Fibroblast of lung (primary cell): ENCODE data around the gene CACNG8. TPM values are rescaled to one million over a fixed set of nuclear protein-coding genes. Genes with fewer than 3 reads are reported as not detected.

Experiments
- DNase-seq, 2 donors: peaks; one replicate each; pipeline versions ENCODE4 v3.0.0 to v3.0.0-alpha.2; 2010; ENCODE audit warnings: low read depth in 2 of 2
- H2AFZ ChIP-seq: 2 replicates; pipeline ENCODE4 v1.5.1; 2012; ENCODE audit warnings: low read length, control low read depth, inconsistent platforms
- H3K27ac ChIP-seq: 2 replicates; pipeline ENCODE4 v1.5.1; 2011; ENCODE audit warnings: low read length, control low read depth; ENCODE audit not compliant: insufficient read depth
- H3K27me3 ChIP-seq: 2 replicates; pipeline ENCODE4 v1.5.1; 2011; ENCODE audit warnings: mild to moderate bottlenecking, low read length; ENCODE audit not compliant: control insufficient read depth, insufficient read depth
- H3K36me3 ChIP-seq: 2 replicates; pipeline ENCODE4 v1.5.1; 2011; ENCODE audit warnings: low read length; ENCODE audit not compliant: control insufficient read depth, insufficient read depth
- H3K4me1 ChIP-seq: 2 replicates; pipeline ENCODE4 v1.5.1; 2011; ENCODE audit warnings: low read length; ENCODE audit not compliant: control insufficient read depth, insufficient read depth; ENCODE audit errors: extremely low read depth
- H3K4me2 ChIP-seq: 2 replicates; pipeline ENCODE4 v1.5.1; 2011; ENCODE audit warnings: low read length, control low read depth; ENCODE audit not compliant: insufficient read depth; ENCODE audit errors: extremely low read depth
- H3K4me3 ChIP-seq, 4 experiments: fragments of 200-600 bp in 1 of 4; sonication (generic) in 1 of 4; replicated peaks in 1 of 4; 2 replicates each; pipeline ENCODE4 v1.5.1; 2011 to 2016; ENCODE audit warnings: low read length in 4 of 4, low read depth in 3 of 4, mild to moderate bottlenecking in 3 of 4, control low read depth in 2 of 4, inconsistent platforms in 1 of 4, mixed read lengths in 1 of 4; ENCODE audit not compliant: insufficient read depth in 1 of 4; ENCODE audit errors: control extremely low read depth in 1 of 4
- H3K79me2 ChIP-seq: 2 replicates; pipeline ENCODE4 v1.5.1; 2012; ENCODE audit warnings: mild to moderate bottlenecking, low read length, inconsistent platforms; ENCODE audit not compliant: control insufficient read depth, insufficient read depth
- H3K9ac ChIP-seq: 2 replicates; pipeline ENCODE4 v1.5.1; 2011; ENCODE audit warnings: mild to moderate bottlenecking, low read length, control low read depth; ENCODE audit not compliant: insufficient read depth
- H3K9me3 ChIP-seq: 2 replicates; pipeline ENCODE4 v1.5.1; 2012; ENCODE audit warnings: low read depth, low read length; ENCODE audit not compliant: control insufficient read depth, insufficient read depth
- H4K20me1 ChIP-seq: 2 replicates; pipeline ENCODE4 v1.5.1; 2011; ENCODE audit warnings: low read length; ENCODE audit not compliant: control insufficient read depth, insufficient read depth; ENCODE audit errors: extremely low read depth
- CTCF ChIP-seq, 2 donors: IDR thresholded peaks in 1 of 2; conservative IDR thresholded peaks in 1 of 2; 1 replicate in 1 of 2; 2 replicates in 1 of 2; pipeline ENCODE4 v1.5.1; 2011 to 2012; ENCODE audit warnings: low read length in 2 of 2, control low read depth in 1 of 2, inconsistent platforms in 1 of 2, low read depth in 1 of 2, mild to moderate bottlenecking in 1 of 2
- EZH2 ChIP-seq: IDR thresholded peaks from 2 replicates; pipeline ENCODE4 v1.5.1; 2012; ENCODE audit warnings: low read length, control low read depth, mild to moderate bottlenecking; ENCODE audit errors: missing control alignments
- polyA plus RNA-seq, 2 donors: library from polyadenylated mRNA; depleted of rRNA in 1 of 2; stranded (reverse) in 1 of 2; unstranded in 1 of 2; fragments of >200 nt; gene quantifications; 2 replicates each; pipeline ENCODE4 v1.2.1, GENCODE V29; 2011 to 2012; ENCODE audit warnings: missing spikeins in 1 of 2
- total RNA-seq: library from RNA; depleted of rRNA; stranded (reverse); fragments of >200 nt; gene quantifications from 2 replicates; pipeline ENCODE4 v1.2.1, GENCODE V29; 2014

The CACNG8 gene
- total and polyA plus RNA-seq, 2 donors (not counting 1 experiment from before 2014, with no cell fraction given), result under 0.01 to 0.01 TPM

- no peaks in the 10 kb centered on the region for H3K4me1 ChIP-seq
- DNase-seq, result no peak
- no peaks in the 10 kb centered on the region for H3K9me3 ChIP-seq
- no peak overlapping the region for H3K4me2 ChIP-seq
- H3K27ac ChIP-seq, result no peak overlapping the region
- TF ChIP-seq CTCF (conservative IDR thresholded peaks at IDR 0.05 in 1 of 2, IDR thresholded peaks at IDR 0.05 in 1 of 2; ENCODE audit: low read depth in 1 of 2, low read length in 2 of 2) (no peak), EZH2 (no peak)
- no peaks in the 10 kb centered on the region for H3K36me3 ChIP-seq
- no peak overlapping the region for H2AFZ ChIP-seq
- no peak overlapping the region for H3K9ac ChIP-seq
- peaks cover 24% of the 10 kb centered on the region for H3K27me3 ChIP-seq
- no peaks in the 10 kb centered on the region for H3K79me2 ChIP-seq
- no peak overlapping the region for H3K4me3 ChIP-seq
- H4K20me1 ChIP-seq, result no peaks in the 10 kb centered on the region
Measured at GRCh38 chr19:53965091-53965490, 2.4 kb downstream of the CACNG8 start.

- Histone ChIP-seq H4K20me1 (no peaks in the 10 kb centered on the region), H3K79me2 (no peaks in the 10 kb centered on the region)
- DNase-seq, result no peak
Measured at GRCh38 chr19:53966931-53967330, 4.2 kb downstream of the CACNG8 start.

GRCh38 chr19:53969366-53969765 is 6.6 kb downstream of the CACNG8 start:
- no peak for DNase-seq
- no peaks in the 10 kb centered on the region for H3K4me1 ChIP-seq
- H3K79me2 ChIP-seq, result no peaks in the 10 kb centered on the region
- peaks cover 6% of the 10 kb centered on the region for H3K27me3 ChIP-seq
- H4K20me1 ChIP-seq, result no peaks in the 10 kb centered on the region
- TF ChIP-seq EZH2 (no peak), CTCF (conservative IDR thresholded peaks at IDR 0.05 in 1 of 2, IDR thresholded peaks at IDR 0.05 in 1 of 2; ENCODE audit: low read depth in 1 of 2, low read length in 2 of 2) (no peak)
- H3K4me3 ChIP-seq, result no peak overlapping the region
- no peaks in the 10 kb centered on the region for H3K36me3 ChIP-seq
- no peak overlapping the region for H3K27ac ChIP-seq
- H3K9ac ChIP-seq, result no peak overlapping the region
- H3K9me3 ChIP-seq, result no peaks in the 10 kb centered on the region
- no peak overlapping the region for H3K4me2 ChIP-seq
- H2AFZ ChIP-seq, result no peak overlapping the region

More at GRCh38 chr19:53966931-53967330, 4.2 kb downstream of the CACNG8 start:
- no peak overlapping the region for H3K9ac ChIP-seq
- no peaks in the 10 kb centered on the region for H3K9me3 ChIP-seq
- H3K4me2 ChIP-seq, result no peak overlapping the region
- no peak overlapping the region for H3K27ac ChIP-seq
- no peak overlapping the region for H3K4me3 ChIP-seq
- H2AFZ ChIP-seq, result no peak overlapping the region
- H3K36me3 ChIP-seq, result no peaks in the 10 kb centered on the region
- no peaks in the 10 kb centered on the region for H3K4me1 ChIP-seq
- TF ChIP-seq CTCF (conservative IDR thresholded peaks at IDR 0.05 in 1 of 2, IDR thresholded peaks at IDR 0.05 in 1 of 2; ENCODE audit: low read depth in 1 of 2, low read length in 2 of 2), result no peak
- no peak for TF ChIP-seq EZH2
- peaks cover 12% of the 10 kb centered on the region for H3K27me3 ChIP-seq
